Anterior cingulate cortex (tissue), 58 donors: Measurements from ENCODE around the gene BPIFB2.
"Not testable (repeated sequence)": the region's sequence is repeated elsewhere in the genome, so short reads cannot be mapped to it uniquely, and the experiment has no call there.

Experiments used
- DNase-seq, 58 donors: peaks; one replicate each; lab custom pipeline; 2025; lab: John Stamatoyannopoulos, UW

BPIFB2 gene

DNA sequence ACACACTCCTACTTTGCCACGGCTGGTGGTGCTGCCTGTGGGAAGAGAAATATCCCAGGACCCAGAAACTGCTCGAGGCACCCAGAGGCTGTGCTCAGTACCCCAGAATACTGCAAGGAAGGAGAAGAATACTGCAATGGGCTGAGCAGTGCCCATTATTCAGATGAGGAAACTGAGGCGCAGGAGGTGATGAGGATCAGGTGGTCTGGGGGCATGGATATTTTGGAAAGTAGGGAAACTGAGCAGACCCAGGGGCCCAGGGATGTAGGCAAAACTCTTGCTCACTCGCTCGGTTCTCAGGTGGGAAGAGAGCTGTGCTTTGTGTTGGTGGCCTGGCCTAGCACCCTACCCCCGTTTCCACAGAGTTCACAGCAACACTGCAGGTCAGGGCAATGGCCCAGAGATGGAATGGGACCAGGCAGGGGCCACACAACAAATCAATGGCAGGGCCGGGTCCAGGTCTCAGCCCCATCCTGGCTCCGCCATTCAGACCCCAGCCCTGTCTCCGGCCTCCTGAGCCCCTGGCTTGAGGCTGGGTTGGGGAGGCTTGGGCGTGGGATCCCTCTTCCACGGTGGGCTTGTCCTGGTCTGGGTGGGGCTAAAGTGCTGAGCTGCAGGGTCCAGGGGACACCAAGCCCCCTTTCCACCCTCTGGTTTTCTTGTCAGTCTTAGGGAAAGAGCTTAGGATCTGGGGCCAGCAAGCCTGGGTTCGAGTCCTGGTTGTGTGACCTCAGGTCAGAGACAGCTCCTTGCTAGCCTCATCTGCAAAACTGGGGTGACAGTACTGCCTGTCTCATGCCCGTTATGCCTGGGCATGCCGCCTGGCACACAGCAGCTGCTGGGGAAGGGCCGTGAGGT is 37.2 kb upstream of the BPIFB2 start:
- DNase-seq, result no peak

DNA sequence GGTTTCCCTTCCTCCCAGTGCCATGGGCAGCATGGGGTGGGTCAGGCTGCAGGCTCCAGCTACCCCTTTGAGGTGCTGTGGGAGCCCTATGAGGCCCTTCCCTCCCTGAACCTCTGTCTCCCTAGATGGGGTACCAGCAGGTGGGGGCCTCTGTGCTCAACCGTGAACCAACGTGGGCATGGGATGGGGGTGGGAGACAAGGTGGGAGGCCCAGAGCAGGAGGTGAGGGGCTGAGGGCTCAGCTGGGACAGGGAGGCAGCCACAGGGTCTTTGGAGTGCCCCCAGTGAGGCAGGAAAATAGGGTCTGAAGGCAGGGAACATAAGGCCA is 36.6 kb upstream of the BPIFB2 start:
- DNase-seq, result no peak

DNA sequence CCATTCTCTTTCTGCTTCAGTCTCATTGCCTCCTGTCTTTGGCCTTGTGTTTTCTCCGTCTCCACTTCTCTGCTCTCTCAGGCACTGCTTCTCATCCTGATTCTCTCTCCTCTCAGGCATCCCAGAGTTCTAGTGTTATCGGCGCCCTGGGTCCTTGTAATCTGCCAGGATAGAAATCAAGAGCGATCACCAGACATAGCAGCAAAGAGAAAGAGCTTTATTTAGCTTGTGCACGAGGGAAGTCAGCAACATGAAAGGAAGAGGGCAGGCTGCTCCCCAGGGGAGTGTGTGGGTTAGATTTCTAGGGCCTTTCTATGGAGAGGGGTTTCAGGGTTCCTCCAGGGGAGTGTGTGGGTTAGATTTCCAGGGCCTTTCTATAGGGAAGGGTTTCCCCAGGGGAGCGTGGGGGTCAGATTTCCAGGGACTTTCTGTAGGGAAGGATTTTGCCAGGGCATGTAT is 35.8 kb upstream of the BPIFB2 start:
- peak in 1 of 58 donors; percentile 9 for DNase-seq

DNA sequence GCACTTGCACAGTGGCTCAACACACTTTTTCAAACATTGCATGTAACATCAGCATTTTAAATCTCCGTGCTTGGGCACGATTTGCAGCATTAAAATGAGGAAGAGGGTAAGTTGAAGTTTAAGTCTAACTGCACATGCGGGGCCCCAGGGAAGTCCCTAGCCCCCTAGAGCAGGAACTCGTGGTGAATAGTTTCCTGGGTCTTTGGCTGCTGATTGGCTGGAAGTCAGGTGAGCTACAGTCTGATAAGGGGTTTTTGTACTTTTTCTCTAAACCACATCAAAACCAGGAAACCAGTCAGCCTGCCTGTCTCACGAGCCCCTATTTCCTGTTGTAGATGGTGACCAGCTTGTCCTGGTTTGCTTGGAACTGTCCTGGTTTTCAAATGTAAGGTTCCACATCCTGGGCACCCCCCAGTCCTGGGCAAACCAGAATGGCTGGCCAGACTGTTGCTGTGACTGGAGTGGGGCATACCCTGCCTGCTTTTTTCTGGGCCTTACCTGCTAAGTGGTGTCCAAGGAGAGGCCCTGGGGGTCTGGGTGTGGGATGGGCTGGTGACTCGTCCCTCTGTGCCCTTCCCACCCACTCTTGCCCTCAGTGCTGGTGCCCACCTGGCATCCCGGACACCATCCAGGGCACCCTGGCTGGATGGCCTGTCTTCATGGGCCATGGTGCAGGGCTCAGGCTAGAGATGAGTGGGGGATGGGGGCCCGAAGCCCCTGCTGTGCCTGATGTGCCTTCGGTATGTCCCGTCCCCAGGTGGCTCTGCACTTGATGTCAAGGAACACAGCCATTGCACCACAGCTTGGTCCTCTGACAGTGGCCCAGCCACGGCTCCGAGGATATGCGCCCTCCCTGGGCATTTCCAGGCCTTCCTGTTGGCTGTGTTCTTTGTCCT is 35.1 kb upstream of the BPIFB2 start:
- DNase-seq, result no peak

DNA sequence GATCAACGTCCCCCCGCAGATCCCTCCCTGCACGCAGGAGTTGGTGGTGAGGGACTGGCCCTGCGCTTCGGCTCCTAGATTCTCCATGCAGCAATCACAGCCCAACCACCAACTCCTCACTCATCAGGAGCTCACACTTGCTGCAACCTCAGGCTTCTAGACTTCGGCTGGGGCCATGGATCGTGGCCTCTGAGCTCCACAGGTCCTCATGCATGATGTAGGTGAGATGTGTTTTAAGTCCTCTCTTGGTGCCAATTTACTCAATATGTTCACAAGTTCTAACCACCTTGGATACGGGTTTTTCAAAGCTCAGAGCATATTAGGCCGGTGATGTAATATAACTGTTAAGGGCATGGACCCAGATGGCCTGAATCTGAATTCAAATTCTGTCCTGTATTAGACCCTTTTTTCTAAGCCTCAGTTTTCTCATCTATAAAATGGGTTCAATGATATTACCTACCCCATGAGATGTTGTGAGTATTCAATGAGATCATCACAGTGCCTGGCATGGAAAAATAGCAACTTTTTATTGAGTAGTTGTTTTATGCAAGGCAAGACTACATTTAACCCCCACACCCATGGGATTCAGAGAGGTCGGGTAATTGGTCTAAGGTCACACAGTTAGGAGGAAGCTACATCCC is 34.3 kb upstream of the BPIFB2 start:
- DNase-seq, result no peak

DNA sequence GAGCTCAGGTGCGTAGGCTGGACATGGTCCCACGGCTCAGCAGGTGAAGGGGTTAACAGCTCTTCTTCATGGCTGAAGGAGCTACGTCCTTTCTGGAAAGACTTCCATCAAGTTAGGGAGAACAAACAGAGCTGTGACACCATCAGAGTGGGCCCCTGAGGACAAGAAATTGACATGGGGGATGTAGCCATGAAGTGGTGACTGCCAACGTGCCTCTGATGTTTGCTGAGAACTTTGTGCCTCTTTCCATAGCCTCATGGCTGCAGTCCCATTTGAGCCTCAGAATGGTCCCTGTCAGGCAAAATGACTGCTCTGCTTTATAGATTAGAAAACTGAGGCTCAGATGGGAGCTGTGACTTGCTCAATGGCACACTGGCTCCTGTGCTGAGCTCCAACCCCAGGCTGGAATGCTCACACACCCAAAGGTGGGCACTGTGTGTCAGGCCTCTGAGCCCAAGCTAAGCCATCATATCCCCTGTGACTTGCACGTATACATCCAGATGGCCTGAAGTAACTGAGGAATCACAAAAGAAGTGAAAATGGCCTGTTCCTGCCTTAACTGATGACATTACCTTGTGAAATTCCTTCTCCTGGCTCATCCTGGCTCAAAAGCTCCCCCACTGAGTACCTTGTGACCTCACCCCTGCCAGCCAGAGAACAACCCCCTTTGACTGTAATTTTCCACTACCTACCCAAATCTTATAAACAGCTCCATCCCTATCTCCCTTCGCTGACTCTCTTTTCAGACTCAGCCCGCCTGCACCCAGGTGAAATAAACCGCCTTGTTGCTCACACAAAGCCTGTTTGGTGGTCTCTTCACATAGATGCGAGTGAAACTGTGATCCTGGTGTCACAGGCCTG is 33.1 kb upstream of the BPIFB2 start:
- not testable (repeated sequence) for DNase-seq

DNA sequence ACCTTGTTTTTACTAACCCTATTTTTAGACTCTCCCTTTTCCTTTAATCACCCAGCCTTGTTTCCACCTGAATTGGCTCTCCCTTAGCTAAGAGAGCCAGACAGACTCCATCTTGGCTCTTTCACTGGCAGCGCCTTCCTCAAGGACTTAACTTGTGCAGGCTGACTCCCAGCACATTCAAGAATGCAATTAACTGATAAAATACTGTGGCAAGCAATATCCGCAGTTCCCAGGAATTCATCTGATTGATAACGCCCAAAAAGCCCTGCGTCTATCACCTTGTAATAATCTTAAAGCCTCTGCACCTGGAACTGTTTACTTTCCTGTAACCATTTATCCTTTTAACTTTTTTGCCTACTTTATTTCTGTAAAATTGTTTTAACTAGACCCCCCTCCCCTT is 32.4 kb upstream of the BPIFB2 start:
- not testable (repeated sequence) for DNase-seq

DNA sequence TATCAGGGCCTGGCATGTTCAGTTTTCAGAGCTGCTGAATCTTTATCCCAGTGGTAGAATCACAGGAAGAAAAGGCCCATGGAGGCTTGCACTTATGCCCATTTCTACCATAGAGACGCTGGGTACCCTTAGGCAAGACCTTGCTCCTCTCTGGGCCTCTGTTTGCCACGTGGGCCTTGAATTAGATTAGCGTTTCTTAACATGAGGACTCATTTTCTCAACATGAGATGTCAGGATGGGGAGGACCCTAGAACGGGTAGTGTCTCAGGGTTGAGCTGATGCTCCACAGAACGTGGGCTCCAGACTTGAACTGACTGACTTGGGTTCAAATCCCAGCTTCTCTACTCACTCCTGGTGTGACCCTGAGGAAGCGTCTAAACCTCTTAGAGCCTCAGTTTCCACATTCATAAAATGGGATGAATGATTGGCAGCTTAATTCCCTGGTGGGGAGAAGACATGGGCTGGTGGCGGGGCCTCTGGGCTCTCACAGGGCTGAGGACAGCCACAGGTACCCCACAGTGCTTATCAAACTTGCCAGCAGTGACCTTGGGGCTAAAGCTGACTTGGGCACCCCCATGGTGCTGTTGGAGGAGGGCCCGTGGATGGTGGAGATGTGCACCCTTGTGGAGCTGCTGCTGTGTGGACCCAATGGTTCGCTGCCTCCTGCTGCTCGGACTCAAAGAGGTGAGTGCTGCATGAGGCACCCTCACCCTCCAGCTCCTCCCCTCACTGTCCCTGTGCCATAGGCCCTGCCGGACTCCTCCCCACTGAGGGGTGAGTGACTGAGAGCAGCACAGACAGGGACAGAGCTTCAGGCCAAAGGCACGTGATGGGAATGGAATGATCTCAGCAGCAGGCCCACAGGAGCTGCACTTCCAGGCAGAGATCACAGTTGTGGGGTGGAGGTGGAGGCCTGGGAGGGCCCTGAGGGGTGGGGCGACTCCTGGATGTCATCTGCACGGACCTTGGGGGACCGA is 31.5 kb upstream of the BPIFB2 start:
- peak in 5 of 58 donors; percentile 20 to 36 (median 27) for DNase-seq

DNA sequence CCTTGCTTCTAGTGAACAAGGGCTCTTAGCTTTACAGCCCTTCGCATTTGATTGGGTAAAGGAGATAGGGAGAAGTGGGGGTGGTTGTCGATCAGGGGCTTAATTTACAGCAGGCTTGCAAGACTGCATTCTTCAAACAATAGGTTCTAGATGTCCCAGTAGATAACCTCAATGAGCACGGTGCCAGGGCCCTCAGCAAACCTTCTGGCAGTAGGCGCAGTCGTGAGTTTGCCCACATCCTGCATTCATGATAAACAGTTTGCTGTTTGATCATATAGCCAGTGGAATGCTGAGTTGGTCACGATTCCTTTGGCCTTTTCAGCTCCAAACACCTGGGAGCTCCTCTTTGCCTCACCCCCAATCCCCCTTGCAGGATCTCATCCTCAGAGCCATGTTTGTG is 30.8 kb upstream of the BPIFB2 start:
- no peak for DNase-seq

DNA sequence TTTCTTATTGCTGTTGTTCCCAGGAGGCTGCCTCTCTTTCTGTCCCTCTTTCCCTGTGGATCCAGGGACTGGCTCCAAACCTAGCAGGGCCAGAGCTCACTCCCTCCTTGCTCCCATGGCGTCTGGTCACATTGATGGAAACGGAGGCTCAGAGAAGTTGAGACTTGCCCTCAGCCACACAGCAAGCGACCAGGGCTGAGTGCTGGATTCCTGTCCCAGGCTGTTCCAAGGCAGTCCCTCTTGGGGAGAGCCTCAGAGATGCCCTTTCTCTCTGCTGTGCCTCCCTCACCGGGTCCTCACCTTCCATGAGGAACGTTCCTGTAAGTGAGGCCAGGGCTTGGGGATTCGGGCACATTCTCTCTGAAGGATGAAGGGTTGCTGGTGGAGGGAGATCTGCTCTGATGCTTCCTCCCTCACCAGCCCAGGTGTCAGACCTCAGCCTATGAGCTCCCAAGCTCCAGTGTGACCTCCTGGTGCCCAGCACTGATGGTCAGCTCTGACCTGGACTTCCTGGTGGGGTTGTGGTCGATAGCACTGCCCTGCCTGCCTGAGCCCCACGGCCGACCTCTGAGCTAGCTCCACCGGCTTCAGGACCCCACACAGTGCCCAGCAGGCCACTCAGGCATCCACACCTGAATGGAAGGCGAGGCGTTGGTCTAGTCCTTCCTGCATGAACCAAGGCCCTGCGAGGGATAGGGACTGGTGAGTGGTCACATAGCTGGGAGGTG is 30.1 kb upstream of the BPIFB2 start:
- no peak for DNase-seq

DNA sequence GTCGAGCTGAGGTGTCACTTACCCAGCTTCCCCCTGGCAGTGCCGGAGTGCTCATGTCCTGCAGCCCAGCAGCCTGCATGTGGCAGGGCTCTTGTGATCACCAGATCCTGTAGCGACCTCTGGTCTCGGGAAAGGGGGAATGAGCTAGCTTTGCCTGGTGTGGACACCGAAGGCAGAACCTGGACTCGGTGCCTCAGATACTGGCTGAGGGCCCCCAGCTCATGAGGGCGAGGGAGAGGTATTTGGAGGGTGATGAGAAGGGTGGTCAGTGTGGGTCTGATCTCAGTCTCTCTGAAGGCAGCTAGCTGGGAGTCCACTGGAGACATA is 29.5 kb upstream of the BPIFB2 start:
- no peak for DNase-seq

DNA sequence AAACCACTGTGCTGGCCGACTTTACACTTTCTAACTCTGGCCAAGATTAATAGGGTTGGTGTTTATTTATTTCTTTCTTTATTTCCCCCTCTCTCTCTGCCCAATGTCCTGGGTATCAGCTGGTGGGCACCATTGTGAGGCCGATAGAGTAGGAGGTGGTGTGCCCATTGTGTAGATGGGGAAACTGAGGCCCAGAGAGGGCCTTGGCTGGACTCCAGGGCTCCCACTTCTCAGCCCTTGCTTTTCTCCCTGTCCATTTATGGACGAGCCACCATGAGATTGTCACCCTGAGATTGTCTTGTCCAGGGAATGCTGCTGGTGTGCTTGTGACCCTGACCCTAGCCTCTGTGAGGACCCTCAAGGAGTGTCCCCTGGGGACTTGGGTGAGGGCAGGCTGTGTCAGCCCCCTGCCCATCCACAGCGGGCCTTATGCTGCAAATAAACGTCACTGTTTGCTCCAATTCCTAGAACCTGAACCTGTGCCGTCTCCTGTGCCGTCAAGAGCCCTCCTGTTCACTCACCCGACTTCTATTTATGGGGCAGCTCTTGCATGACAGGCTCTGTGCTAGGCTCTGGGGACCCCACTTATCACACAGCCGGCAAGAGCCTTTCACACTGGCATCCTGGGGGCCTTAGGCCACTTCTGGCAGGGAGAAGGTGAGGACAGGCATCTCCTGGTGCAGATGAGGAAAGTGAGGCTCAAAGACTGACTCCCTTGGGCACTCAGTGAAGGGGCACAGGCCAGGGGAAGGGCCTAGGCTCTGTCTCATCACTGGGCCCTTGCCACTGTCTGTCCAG is 28.1 kb upstream of the BPIFB2 start:
- DNase-seq, result peak in 2 of 58 donors; percentile 13 to 23

DNA sequence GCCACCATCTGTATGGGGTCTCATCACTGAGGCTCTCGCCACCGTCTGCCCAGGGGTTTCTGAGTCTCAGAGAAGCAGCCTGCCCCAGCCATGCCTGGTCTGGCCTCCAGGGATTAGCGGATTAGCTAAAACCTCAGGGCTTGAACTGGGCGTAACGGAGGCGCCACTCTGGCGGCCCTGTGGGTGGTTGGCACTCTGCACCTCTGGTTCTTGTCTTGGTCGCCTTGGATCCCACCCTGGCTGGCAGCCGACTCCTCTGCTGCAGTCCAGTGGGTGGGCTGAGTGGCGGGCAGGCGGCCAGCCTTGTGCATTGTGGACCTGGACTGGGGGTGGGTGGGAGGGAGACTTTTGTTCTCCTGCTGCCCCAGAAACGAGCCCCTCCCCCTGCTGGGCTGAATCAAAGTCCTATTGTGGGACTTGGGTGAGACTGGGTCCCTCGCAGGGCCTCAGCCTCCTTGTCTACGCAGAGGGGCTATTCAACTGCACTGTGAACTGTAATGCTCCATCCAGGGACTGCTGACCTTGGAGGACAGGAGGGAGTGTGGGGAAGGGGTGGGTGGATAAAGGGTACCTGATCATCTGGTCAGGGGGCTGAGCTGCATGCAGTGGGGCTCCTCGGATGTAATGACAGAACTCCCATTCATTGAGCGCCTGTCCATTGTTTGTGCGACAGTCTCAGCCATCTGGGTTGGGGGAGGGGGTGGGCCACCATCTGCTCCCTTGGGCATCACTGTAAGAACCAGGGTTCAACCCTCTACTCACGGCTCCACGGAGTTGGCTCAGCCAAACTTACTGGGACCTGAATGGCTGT is 27.2 kb upstream of the BPIFB2 start:
- peak in 57 of 58 donors; percentile 36 to 94 (median 81) for DNase-seq

DNA sequence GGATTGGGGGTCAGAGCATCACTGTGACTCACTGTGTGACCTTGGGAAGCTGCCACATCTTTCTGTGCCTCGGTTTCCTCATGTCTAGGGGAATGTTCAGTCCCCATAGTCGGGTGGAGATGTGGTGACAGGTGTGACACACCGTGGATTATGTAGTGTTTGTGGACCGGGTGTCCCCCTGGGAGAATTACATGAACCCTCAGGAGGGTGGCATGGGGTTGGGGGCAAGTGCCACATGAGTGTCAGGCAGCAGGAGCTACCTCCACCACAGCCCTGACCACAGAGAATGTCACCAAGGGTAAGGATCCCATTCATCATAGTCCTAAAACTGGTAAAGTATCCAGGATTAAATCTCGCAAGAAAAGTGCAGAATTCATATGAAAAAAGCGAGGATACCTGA is 26.5 kb upstream of the BPIFB2 start:
- DNase-seq, result no peak

DNA sequence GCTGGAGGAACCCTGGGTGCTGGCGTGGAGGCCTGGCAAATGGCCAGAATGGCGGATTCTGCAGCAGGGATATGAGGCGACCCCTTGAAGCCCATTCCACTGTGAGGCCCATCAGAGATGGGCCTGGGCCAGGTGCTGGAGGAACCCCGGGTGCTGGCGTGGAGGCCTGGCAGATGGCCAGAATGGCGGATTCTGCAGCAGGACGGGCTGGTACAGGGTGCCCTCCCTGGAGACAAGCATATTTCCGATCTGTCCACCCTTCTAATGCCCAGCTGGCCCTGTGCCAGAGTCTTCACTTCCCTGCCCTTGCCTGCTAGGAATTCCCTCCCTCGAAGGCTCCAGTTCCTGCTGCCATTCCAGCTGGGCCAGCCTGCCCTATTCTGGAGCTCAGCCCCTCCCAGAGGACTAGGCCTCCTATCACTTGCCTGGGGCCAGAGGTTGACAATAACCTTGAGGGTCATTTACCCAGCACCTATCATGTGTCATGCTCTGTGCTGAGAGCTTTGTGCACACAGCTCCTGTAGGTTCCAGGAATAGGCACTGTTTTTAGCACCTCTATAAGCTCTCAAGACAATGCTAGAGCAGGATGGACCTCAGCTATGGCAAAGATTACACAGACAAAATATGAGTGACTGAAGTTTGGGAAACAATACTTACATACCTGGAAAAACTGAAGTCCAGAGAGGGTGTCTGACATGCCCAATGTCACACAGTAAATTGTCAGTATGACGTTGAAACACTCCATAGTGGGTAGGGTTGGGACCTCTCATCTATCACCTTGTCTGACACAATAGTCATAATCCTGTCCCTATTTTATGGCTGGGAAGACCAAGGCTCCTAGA is 24.7 kb upstream of the BPIFB2 start:
- peak in 27 of 58 donors; percentile 7 to 82 (median 26) for DNase-seq
